HEK293 (cell line): ENCODE measurements around the gene CERS5.

Experiments
- CTCF ChIP-seq: fragments of 450-650 bp; formaldehyde crosslinking; IDR thresholded peaks from 2 replicates; pipeline ENCODE4 v1.5.1; 2016; ENCODE audit warnings: missing biosample characterization, missing genetic modification characterization
- REST ChIP-seq: fragments of 450-650 bp; formaldehyde crosslinking; IDR thresholded peaks from 2 replicates; pipeline ENCODE4 v1.5.1; 2016; ENCODE audit warnings: missing biosample characterization, missing genetic modification characterization
- YY1 ChIP-seq: fragments of 450-650 bp; formaldehyde crosslinking; IDR thresholded peaks from 2 replicates; pipeline ENCODE4 v1.5.1; 2018; ENCODE audit warnings: missing biosample characterization, missing genetic modification characterization
- ZBTB21 ChIP-seq: fragments of 450-650 bp; formaldehyde crosslinking; IDR thresholded peaks from 2 replicates; pipeline ENCODE4 v1.5.1; 2017; ENCODE audit warnings: missing biosample characterization, missing genetic modification characterization
- ZNF140 ChIP-seq: fragments of 450-650 bp; formaldehyde crosslinking; IDR thresholded peaks from 2 replicates; pipeline ENCODE4 v1.5.1; 2016; ENCODE audit warnings: missing biosample characterization, missing genetic modification characterization
- ZNF23 ChIP-seq: fragments of 450-650 bp; formaldehyde crosslinking; IDR thresholded peaks from 2 replicates; pipeline ENCODE4 v1.5.1; 2016; ENCODE audit warnings: missing biosample characterization, missing genetic modification characterization, borderline replicate concordance
- ZNF274 ChIP-seq, 2 experiments: fragments of 200-500 bp in 1 of 2; fragments of 450-650 bp in 1 of 2; sonication (Bioruptor generic) in 1 of 2; formaldehyde crosslinking in 1 of 2; IDR thresholded peaks; 2 replicates each; pipeline versions ENCODE4 v1.5.1 to v1.6.1; 2014 to 2016; ENCODE audit warnings: borderline replicate concordance in 1 of 2, inconsistent platforms in 1 of 2, low read length in 1 of 2, missing biosample characterization in 1 of 2, missing genetic modification characterization in 1 of 2

GRCh38 chr12:50129290-50129689 lies 37.9 kb downstream of the CERS5 start:
- no peak for TF ChIP-seq YY1
- no peak for TF ChIP-seq ZNF23
- TF ChIP-seq CTCF (tag by site-specific recombination), result no peak
- TF ChIP-seq ZNF140 (tag by site-specific recombination), result no peak
- TF ChIP-seq ZNF274 (IDR thresholded peaks at IDR 0.05; ENCODE audit: low read length), result no peak
- no peak for TF ChIP-seq ZNF274 (tag by site-specific recombination; IDR thresholded peaks at IDR 0.05; ENCODE audit: borderline replicate concordance)
- no peak for TF ChIP-seq ZBTB21
- no peak for TF ChIP-seq REST (tag by site-specific recombination)
